HG03432 (cell line): ENCODE data around the gene ACVR1C.

Source experiments
- ATAC-seq: cut with Tn5 transposase; IDR thresholded peaks from one replicate; pipeline ENCODE4 v1.9.1; 2021; ENCODE audit warnings: mild to moderate bottlenecking, moderate library complexity; ENCODE audit not compliant: unreplicated experiment

The ACVR1C gene

DNA sequence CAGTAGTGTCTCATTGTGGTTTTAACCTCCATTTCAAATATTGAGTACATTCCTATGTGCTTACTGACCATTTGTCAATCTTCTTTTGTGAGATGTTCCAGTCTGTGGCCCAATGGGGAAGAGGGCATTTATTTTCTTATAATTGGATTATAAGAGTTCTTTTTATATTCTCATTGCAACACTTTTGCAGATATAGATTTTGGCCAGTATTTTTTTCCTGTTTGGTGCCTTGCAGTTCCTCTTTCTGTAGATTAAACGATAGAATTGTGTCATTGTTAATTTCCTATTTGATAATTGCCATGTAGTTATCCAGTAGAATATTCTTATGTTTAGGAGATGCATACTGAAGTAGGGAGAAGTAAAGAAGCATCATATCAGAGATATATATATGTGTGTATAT is 128.3 kb downstream of the ACVR1C start:
- no peak for ATAC-seq

DNA sequence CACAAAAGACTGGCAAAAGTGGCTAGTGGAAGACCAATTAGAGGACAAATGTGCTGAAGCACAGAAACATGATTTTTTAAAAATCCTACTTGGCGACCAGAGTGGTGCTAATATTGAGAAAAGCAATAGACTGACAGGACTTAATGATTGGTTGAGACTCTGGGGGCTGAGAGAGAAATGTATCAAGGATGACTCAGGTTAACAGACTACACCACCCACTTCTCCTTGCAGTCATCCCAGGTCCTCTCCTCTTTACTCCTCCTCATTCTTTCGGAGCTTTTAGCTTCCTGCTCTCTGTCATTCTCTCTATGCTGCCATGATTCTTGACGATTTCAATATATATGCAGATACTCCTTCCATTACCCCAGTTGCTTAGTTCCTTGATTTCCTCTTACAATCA is 130.2 kb downstream of the ACVR1C start:
- no peak for ATAC-seq

DNA sequence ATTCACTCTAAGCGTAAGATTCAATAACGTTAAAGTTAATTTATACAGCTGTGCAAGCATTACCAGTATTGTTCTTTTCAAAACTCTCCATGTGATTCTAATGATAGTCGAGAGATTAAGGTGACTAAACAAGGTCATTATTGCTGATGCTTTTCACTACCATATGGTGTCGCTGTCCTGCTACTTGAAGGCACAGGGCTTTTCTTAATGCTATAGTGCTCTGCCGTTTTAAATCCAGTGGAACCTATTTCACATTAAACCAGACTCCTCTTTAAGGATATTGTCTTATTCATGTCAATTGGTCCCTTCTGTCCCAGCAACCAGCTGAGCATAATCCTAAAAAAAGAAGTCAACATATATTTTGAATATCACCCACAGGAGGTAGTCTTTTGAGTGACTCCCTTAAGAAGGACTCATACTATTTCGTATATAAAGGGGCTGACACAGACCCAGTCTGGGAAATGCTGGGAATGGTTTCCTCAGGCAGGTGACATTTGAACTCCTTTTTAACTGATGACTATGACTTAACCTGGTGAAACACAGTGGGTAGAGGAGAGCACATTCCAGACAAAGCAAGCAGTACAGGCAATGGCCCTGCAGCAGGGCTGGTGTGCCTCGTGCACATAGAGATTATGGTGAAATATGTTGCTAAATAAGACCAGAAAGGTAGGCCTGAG is 130.9 kb downstream of the ACVR1C start:
- peak; percentile 91 for ATAC-seq

DNA sequence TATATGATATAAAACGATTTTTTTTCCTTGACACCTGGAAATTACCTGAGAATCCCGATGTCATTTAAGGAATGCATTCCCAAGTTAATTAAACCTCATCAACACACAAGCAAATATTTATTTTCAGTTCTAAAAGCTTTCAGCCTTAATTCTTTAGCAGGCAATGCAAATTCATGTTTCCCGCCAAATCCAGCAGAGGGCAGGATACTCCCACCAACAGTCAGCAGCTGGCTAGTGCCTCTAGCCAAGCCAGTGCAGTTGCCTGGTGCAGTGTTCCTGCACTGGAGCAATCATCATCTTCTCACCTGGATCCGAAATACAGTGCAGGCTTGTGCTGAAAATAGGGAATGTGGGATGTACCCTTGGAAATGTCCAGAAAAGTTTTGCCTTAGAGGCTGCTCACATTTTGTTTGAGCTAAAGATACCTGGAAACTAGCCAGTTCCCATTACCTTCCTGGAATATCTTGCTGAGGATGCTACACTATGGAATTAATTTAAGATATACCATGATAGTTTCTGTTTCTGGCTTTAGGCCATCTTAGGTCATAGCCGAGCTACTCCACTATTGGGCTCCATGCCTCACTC is 136.4 kb downstream of the ACVR1C start:
- peak; percentile 96 for ATAC-seq

DNA sequence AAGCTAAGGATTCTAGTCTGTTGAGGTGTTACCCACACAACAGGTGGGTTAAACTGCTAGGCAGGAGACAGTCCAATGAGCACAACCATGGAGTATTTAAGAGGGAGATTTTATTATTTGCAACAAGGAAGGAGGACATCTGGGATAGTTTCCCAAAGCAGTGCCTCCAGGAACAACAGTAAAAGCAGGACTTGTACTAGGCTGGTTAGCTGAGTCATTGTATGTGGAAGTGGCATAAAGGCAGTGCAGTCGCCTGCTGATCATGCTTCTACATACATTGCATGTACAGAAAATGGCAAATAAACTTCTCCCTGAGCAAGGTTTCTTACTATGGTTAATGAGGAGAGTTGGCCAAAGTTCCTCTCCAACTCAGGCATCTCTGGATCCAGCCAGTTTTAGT is 138.7 kb downstream of the ACVR1C start:
- no peak for ATAC-seq

DNA sequence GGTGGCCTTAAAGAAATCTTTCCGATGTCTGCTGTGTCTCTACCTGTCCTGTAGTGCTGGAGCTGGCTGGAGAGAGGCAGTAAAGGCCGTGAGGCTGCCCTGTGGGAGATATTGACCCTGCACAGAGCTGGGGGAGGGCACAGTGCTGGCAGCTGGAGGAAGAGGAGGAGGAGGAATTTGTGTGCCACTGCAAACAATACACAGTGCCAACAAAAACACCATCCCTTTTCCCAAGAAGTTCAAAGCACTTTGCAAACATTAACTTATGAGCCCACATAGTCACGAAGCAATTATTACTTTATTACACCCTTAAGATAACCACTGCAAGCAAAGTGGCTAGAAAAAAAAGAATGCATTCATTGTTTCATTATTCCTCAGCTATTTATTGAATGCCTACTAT is 139.8 kb downstream of the ACVR1C start:
- no peak for ATAC-seq

DNA sequence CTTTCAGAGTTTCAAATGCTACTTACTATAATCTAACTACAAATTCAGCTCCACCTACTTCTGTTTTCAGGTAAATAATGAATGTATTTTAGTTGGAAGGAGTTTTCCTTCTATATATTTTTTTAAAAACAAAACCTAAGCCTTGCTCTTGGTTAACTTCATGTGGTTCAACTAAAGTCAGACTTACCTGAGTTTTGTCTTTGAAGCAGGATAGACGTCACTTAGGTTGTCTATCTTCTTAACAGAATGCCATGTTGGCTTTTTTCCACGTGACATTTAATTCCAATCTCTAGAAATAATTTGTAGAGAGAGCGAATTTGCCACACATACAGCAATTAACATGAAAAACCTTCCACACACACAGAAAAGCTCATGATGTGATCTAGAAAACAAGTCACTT is 140.9 kb downstream of the ACVR1C start:
- ATAC-seq, result no peak

DNA sequence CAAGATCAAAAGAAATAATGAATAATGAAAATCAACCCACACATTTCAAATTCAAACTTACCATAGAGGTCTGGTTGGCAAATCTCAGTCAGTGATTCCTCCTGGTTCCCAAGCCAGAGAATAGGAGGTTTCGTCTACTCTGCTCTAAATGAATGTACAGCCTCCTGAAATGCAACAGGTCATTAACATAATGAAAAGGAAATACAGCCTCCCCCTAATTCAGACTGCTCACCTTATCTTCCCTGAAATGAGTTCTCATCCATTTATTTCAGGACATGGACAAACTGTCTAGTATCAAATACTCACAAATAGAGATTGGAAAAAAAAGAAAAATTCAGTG is 141.4 kb downstream of the ACVR1C start:
- ATAC-seq, result no peak

DNA sequence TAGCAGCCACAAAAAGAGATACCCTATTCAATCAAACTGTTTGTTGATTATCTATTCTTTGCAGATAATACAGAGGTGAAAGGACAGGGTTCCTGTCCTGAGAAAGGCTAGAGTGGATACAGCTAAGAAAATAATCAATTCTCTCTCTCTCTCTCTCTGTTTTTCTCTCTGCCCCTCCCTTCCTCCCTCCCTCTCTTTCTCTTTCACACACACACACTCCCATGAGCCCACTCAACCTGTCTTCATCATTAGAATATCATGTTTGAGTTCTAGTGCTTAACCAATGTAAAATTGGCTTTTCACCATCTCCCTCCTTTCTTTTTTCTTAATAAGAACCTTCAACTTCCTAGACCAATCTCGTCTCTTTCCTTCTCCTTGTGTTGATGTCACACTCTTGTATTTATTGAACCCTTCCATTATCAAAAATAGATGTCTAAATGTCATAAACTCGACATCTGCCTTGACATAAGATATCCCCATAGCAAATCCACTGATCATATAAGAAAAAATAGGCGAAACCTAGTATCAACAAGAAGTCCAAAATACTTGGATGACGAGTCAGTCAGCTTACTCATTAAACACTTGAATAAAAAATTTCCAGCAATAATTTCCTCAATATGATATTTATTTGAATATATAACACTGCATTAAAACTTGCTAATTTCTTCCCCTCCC is 141.9 kb downstream of the ACVR1C start:
- no peak for ATAC-seq

DNA sequence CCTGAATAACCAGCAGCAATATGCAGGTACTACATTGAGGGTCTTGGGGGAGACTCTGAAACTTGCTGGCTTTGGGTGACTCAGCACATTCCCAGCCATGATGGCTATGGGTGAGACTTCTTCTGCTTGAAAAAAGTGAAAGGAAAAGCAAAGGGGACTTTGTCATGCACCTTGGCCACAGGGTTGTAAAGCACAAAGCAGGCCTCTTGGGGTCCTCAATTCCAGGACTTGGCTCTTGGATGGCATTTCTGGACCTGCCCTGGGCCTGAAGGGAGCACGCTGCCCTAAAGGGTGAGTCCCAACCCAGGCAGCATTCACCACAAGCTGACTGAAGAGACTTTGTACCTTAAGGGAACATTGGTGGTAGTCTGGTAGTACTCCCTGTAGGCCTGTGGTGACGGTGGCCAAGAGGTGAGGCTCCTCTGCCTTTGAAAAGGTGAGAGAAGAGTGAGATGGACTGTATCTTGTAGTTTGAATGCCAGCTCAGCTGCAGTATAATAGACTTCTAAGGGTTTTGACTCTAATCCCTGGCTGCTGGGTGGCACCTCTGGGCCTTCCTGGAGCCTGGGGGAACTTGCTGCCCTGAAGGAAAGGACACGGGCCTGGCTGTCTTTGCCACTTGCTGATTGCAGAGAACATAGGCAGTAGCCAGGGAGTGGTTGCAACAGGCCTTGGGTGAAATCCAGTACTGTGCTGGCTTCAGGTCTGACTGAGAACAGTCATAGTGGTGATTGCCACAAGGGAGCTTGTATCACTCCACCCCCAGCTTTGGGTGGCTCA is 148.3 kb downstream of the ACVR1C start:
- ATAC-seq, result peak; percentile 86

DNA sequence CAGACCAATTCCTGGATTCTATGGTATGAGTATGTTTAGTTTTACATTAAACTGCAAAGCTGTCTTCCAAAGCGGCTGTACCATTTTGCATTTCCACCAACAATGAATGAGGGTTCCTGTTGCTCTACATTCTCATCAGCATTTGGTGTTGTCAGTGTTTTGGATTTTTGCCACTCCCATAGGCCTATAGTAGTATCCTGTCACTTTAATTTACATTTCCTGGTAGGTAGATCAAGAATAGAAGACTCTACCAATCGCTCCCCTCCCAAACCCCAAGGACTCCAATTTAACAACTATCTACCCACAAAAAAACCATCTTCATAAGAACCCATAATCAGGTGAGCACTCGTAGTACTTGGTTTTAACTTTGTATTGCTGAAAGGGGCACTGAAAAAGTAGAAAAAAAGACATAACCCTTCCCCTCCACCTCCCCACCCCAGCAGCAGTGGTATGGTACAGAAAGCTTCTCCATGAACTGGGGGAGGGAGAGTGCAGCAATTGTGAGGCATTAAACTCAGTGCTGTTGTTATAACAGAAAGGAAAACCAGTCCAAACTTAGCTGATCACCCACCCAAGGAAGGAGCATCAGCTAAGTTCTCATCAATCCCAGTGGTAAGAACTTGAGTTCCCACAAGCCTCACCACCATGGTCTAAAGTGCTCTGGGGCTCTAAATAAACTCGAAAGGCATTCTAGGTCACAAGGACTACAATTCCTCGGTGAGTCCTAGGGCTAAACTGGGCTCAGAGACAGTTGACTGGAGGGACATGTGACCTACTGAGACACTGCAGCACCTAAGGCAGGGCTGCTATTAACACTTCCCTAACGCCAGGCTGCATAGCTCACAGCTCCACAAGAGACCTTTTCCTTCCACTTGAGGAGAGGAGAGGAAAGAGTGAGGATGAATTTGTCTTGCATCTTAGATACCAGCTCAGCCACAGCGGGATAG is 149.3 kb downstream of the ACVR1C start:
- peak; percentile 33 for ATAC-seq

DNA sequence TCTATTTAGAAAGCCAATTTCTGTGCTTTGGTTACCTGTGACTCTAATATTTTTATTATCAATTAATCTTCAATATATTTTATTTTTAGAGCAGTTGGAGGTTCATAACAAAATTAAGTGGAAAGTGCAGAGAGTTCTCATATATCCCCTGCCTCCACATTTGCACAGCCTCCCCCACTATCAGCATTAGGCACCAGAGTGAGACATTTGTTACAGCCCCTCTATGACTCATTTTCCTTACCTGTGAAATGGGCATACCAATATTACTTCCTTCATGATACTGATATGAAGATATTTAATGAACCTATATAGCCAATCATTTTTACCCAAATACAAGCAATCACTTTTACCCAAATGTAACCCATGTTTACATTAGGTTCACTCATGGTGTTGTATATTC is 150.7 kb downstream of the ACVR1C start:
- no peak for ATAC-seq

DNA sequence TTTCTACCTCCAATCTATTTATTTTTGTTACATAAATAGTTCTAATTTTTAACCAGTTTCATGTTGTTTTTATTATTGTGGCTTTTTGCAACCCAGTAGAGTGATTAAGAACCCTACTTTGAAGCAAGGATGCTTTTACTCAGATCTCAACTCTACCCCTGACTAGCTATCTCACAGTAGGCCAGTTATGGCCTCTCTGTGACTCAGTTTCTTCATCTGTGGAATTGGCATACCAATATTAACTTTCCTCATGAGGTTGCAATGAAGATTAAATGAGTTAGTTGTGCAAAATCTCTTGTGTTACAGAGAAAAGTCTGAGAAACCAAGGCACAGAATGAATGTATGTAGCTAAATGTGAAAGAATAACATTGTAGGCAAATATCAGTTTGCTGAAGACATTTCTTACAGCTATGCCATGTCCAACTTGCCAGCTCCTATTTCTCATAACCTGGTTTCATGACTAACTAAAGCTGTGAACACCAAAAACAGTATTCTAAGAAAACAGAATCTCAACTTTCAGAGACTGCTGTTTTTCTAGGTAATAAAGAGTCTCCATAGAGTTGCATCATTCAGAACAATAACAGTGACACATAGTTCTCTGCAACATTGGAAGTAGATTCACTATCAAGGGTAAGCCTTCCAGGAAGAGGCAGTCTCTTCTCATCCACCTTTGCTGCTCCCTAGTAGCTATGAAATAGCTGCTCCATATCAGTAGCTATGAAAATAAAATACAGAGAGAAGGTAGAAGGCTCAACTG is 151.5 kb downstream of the ACVR1C start:
- ATAC-seq, result no peak
